H9 (cell line): Measurements from ENCODE around the gene NAT14. TPM values are rescaled to one million over a fixed set of nuclear protein-coding genes. Genes with fewer than 3 reads are reported as not detected.

Experiments used
- DNase-seq: peaks from one replicate; pipeline ENCODE4 v3.0.0-alpha.2; 2017
- H2AFZ ChIP-seq: one replicate; pipeline ENCODE4 v1.6.1; 2013; ENCODE audit warnings: mild to moderate bottlenecking, low read length, control low read depth, moderate library complexity
- H2AK5ac ChIP-seq: 2 replicates; pipeline ENCODE4 v1.6.1; 2013; ENCODE audit warnings: low read length, control low read depth, mixed read lengths; ENCODE audit not compliant: insufficient read length
- H2BK120ac ChIP-seq: one replicate; pipeline ENCODE4 v1.6.1; 2013; ENCODE audit warnings: low read depth, mild to moderate bottlenecking, low read length, control low read depth, inconsistent platforms; ENCODE audit not compliant: poor library complexity, severe bottlenecking
- H2BK12ac ChIP-seq: 2 replicates; pipeline ENCODE4 v1.6.1; 2013; ENCODE audit warnings: low read length, control low read depth, mixed read lengths, low read depth; ENCODE audit not compliant: insufficient read length
- H2BK15ac ChIP-seq: 2 replicates; pipeline ENCODE4 v1.6.1; 2013; ENCODE audit warnings: low read depth, low read length, control low read depth
- H2BK20ac ChIP-seq: one replicate; pipeline ENCODE4 v1.6.1; 2013; ENCODE audit warnings: low read depth, mild to moderate bottlenecking, low read length, control low read depth, inconsistent platforms; ENCODE audit not compliant: poor library complexity, severe bottlenecking
- H2BK5ac ChIP-seq: 2 replicates; pipeline ENCODE4 v1.6.1; 2013; ENCODE audit warnings: low read length, control low read depth, mixed read lengths; ENCODE audit not compliant: insufficient read length
- H3K14ac ChIP-seq: 2 replicates; pipeline ENCODE4 v1.6.1; 2013; ENCODE audit warnings: low read length, control low read depth; ENCODE audit not compliant: insufficient read depth
- H3K18ac ChIP-seq: 2 replicates; pipeline ENCODE4 v1.6.1; 2013; ENCODE audit warnings: low read depth, mild to moderate bottlenecking, mixed read lengths, low read length, control low read depth; ENCODE audit not compliant: insufficient read length
- H3K23ac ChIP-seq: 2 replicates; pipeline ENCODE4 v1.6.1; 2013; ENCODE audit warnings: low read length, control low read depth, mixed read lengths, low read depth; ENCODE audit not compliant: insufficient read length
- H3K23me2 ChIP-seq: 2 replicates; pipeline ENCODE4 v1.6.1; 2013; ENCODE audit warnings: low read depth, mild to moderate bottlenecking, mixed read lengths, low read length, control low read depth; ENCODE audit not compliant: insufficient read length, poor library complexity, severe bottlenecking
- H3K27ac ChIP-seq: 2 replicates; pipeline ENCODE4 v1.5.1; 2013; ENCODE audit warnings: low read length, control low read depth, mixed read lengths, low read depth; ENCODE audit not compliant: insufficient read length
- H3K27me3 ChIP-seq: 2 replicates; pipeline ENCODE4 v1.6.1; 2013; ENCODE audit warnings: low read length, control low read depth, inconsistent platforms; ENCODE audit not compliant: insufficient read depth
- H3K4ac ChIP-seq: 2 replicates; pipeline ENCODE4 v1.6.1; 2013; ENCODE audit warnings: low read depth, mild to moderate bottlenecking, control low read depth, inconsistent platforms, low read length, moderate library complexity
- H3K4me1 ChIP-seq: 2 replicates; pipeline ENCODE4 v1.6.1; 2013; ENCODE audit warnings: low read length, control low read depth, inconsistent platforms; ENCODE audit not compliant: insufficient read depth
- H3K4me2 ChIP-seq: 2 replicates; pipeline ENCODE4 v1.6.1; 2013; ENCODE audit warnings: low read length, control low read depth, mixed read lengths; ENCODE audit not compliant: insufficient read length, insufficient read depth
- H3K56ac ChIP-seq: 2 replicates; pipeline ENCODE4 v1.6.1; 2013; ENCODE audit warnings: low read depth, mild to moderate bottlenecking, mixed read lengths, low read length, control low read depth; ENCODE audit not compliant: insufficient read length
- H3K79me1 ChIP-seq: 2 replicates; pipeline ENCODE4 v1.6.1; 2013; ENCODE audit warnings: low read depth, mild to moderate bottlenecking, moderate library complexity, low read length, control low read depth, inconsistent platforms; ENCODE audit not compliant: insufficient read depth, poor library complexity, severe bottlenecking
- H3K79me2 ChIP-seq: 2 replicates; pipeline ENCODE4 v1.6.1; 2013; ENCODE audit warnings: low read length, control low read depth, inconsistent platforms; ENCODE audit not compliant: insufficient read depth
- H3K9ac ChIP-seq: 2 replicates; pipeline ENCODE4 v1.6.1; 2013; ENCODE audit warnings: low read length, control low read depth, mixed read lengths; ENCODE audit not compliant: insufficient read length; ENCODE audit errors: extremely low read depth
- H3K9me3 ChIP-seq: one replicate; pipeline ENCODE4 v1.6.1; 2013; ENCODE audit warnings: low read depth, low read length, inconsistent platforms; ENCODE audit not compliant: control insufficient read depth
- H3T11ph ChIP-seq: one replicate; pipeline ENCODE4 v1.6.1; 2013; ENCODE audit warnings: mild to moderate bottlenecking, low read length, control low read depth, inconsistent platforms
- H4K20me1 ChIP-seq: one replicate; pipeline ENCODE4 v1.6.1; 2013; ENCODE audit not compliant: control insufficient read depth, insufficient read length, insufficient read depth
- H4K5ac ChIP-seq: 2 replicates; pipeline ENCODE4 v1.6.1; 2013; ENCODE audit warnings: low read depth, mild to moderate bottlenecking, mixed read lengths, low read length, control low read depth; ENCODE audit not compliant: insufficient read length
- H4K8ac ChIP-seq: replicated peaks from 2 replicates; pipeline ENCODE4 v1.6.1; 2013; ENCODE audit warnings: low read length, control low read depth, mixed read lengths, low read depth; ENCODE audit not compliant: insufficient read length
- H4K91ac ChIP-seq: 2 replicates; pipeline ENCODE4 v1.6.1; 2013; ENCODE audit warnings: low read depth, mild to moderate bottlenecking, moderate library complexity, mixed read lengths, low read length, control low read depth; ENCODE audit not compliant: insufficient read length
- H3K27ac Mint-ChIP-seq, 3 experiments: 2 replicates in 2 of 3; 3 replicates in 1 of 3; pipeline ENCODE4 v1.8.0; 2020 to 2021; ENCODE audit warnings: mixed read lengths in 3 of 3, mild to moderate bottlenecking in 1 of 3, moderate library complexity in 1 of 3
- H3K27me3 Mint-ChIP-seq: 2 replicates; pipeline ENCODE4 v1.8.0; 2021; ENCODE audit warnings: low read depth, mild to moderate bottlenecking, moderate library complexity, mixed read lengths
- H3K36me3 Mint-ChIP-seq, 3 experiments: 2 replicates in 2 of 3; 3 replicates in 1 of 3; pipeline ENCODE4 v1.8.0; 2020 to 2021; ENCODE audit warnings: low read depth in 3 of 3, mixed read lengths in 3 of 3; ENCODE audit not compliant: insufficient read depth in 1 of 3
- H3K4me1 Mint-ChIP-seq, 2 experiments: 2 replicates each; pipeline ENCODE4 v1.8.0; 2020; ENCODE audit warnings: mixed read lengths in 2 of 2
- H3K4me3 Mint-ChIP-seq, 2 experiments: 2 replicates in 1 of 2; 3 replicates in 1 of 2; pipeline ENCODE4 v1.8.0; 2020 to 2021; ENCODE audit warnings: mild to moderate bottlenecking in 2 of 2, mixed read lengths in 2 of 2, moderate library complexity in 1 of 2
- H3K9me3 Mint-ChIP-seq, 2 experiments: 2 replicates in 1 of 2; 3 replicates in 1 of 2; pipeline ENCODE4 v1.8.0; 2020; ENCODE audit warnings: mild to moderate bottlenecking in 2 of 2, mixed read lengths in 2 of 2, moderate library complexity in 1 of 2
- WGBS: extraction: QIAGEN DNeasy Blood & Tissue Kit; methylation state at CpG from one replicate; pipeline ENCODE4 v1.1.7; 2013; ENCODE audit warnings: missing lambda C conversion rate, low lambda C conversion rate, mixed read lengths; ENCODE audit not compliant: insufficient read length; ENCODE audit errors: extremely low coverage; 5-methylcytosine and 5-hydroxymethylcytosine counted together
- total RNA-seq: library from RNA; stranded (reverse); gene quantifications from 2 replicates; pipeline ENCODE4 v1.2.1, GENCODE V29; 2021
- TF ChIP-seq, protein P1 (sequence below): fragments of 200-600 bp; sonication (generic); conservative IDR thresholded peaks from 3 replicates; pipeline ENCODE4 v1.8.0; 2021; ENCODE audit warnings: antibody characterized with exemption, mild to moderate bottlenecking

The NAT14 gene
- total RNA-seq, 1 experiment from 2014 or later, result 51.2 TPM

DNA sequence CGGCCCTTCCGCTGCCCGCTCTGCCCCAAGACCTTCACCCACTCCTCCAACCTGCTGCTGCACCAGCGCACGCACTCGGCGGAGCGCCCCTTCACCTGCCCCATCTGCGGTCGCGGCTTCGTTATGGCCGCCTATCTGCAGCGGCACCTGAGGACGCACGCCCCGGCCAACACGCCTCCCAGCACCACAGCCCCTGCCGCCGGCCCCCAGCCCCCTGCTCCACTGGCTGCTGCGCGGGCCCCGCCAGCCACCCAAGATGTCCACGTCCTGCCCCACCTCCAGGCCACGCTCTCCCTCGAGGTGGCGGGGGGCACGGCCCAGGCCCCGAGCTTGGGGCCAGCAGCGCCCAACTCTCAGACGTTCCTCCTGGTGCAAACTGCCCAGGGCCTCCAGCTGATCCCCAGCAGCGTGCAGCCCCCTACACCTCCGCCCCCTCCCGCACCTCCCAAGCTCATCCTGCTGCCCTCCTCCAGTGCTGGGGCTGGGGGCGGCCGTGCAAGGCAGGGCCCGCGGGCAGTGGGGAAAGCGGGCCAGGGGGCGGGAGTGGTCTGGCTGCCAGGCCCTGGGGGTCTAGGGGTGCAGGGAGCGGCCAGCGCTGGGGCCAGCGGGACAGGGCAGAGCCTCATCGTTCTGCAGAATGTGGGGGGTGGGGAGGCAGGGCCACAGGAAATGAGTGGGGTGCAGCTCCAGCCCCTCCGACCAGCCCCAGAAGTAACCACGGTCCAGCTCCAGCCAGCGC, 1.9 kb upstream of the NAT14 start:
- Histone ChIP-seq H4K5ac (no peak overlapping the region), H4K8ac (no peak overlapping the region), H3K27ac (no peak overlapping the region), H3K4me1 (peaks cover 3% of the 10 kb centered on the region), H3K23ac (no peak overlapping the region), H3K23me2 (peaks cover 4% of the 10 kb centered on the region), H2BK5ac (no peak overlapping the region), H4K91ac (no peak overlapping the region), H3K14ac (no peak overlapping the region), H3T11ph (no peak overlapping the region), H3K79me1 (no peaks in the 10 kb centered on the region), H2AFZ (no peak overlapping the region), H3K79me2 (no peaks in the 10 kb centered on the region), H2AK5ac (no peak overlapping the region), H2BK120ac (no peak overlapping the region), H4K20me1 (no peaks in the 10 kb centered on the region), H3K4me2 (no peak overlapping the region), H2BK15ac (no peak overlapping the region), H3K18ac (no peak overlapping the region), H3K56ac (no peak overlapping the region), H3K4ac (no peak overlapping the region), H2BK20ac (no peak overlapping the region), H3K9ac (no peak overlapping the region), H3K9me3 (no peaks in the 10 kb centered on the region), H3K27me3 (no peaks in the 10 kb centered on the region), H2BK12ac (no peak overlapping the region)
- DNase-seq, result no peak
- TF ChIP-seq, protein P1, sequence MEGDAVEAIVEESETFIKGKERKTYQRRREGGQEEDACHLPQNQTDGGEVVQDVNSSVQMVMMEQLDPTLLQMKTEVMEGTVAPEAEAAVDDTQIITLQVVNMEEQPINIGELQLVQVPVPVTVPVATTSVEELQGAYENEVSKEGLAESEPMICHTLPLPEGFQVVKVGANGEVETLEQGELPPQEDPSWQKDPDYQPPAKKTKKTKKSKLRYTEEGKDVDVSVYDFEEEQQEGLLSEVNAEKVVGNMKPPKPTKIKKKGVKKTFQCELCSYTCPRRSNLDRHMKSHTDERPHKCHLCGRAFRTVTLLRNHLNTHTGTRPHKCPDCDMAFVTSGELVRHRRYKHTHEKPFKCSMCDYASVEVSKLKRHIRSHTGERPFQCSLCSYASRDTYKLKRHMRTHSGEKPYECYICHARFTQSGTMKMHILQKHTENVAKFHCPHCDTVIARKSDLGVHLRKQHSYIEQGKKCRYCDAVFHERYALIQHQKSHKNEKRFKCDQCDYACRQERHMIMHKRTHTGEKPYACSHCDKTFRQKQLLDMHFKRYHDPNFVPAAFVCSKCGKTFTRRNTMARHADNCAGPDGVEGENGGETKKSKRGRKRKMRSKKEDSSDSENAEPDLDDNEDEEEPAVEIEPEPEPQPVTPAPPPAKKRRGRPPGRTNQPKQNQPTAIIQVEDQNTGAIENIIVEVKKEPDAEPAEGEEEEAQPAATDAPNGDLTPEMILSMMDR, result no peak
- no peak overlapping the region; a peak in 1 of 5 replicates for H3K4me3 Mint-ChIP-seq
- H3K27ac Mint-ChIP-seq, result no peak overlapping the region
- no peaks in the 10 kb centered on the region; the same call in 1 of the 2 replicates for H3K27me3 Mint-ChIP-seq
- H3K4me1 Mint-ChIP-seq, result peaks cover 15 to 42% of the 10 kb centered on the region in 2 experiments
- H3K36me3 Mint-ChIP-seq, result peaks cover 2 to 19% (median 8%) of the 10 kb centered on the region in 3 experiments; a peak in 5 of 7 replicates
- WGBS, result no CpG with 5 or more reads among the region's 47 CpGs
- H3K9me3 Mint-ChIP-seq, result no peaks in the 10 kb centered on the region
